NCI-H774 (cell line): ENCODE results near the gene ABT1.
A peak's percentile ranks its signal among the peaks of the same experiment; 100 is the strongest.

ENCODE experiments used
- DNase-seq: peaks from one replicate; lab custom pipeline; 2025; lab: John Stamatoyannopoulos, UW

ABT1 gene

GRCh38 chr6:26575494-26575939 is 21.2 kb upstream of the ABT1 start:
- DNase-seq, result no peak

GRCh38 chr6:26576407-26576843 is 20.3 kb upstream of the ABT1 start:
- DNase-seq, result no peak

- no peak for DNase-seq
Measured at GRCh38 chr6:26576929-26577719, 19.6 kb upstream of the ABT1 start.

GRCh38 chr6:26577720-26578072 is 19.1 kb upstream of the ABT1 start:
- no peak for DNase-seq

GRCh38 chr6:26578279-26578678 is 18.5 kb upstream of the ABT1 start:
- DNase-seq, result no peak

GRCh38 chr6:26578741-26579140 is 18.0 kb upstream of the ABT1 start:
- no peak for DNase-seq

GRCh38 chr6:26581164-26581915 is 15.4 kb upstream of the ABT1 start:
- no peak for DNase-seq

GRCh38 chr6:26588965-26589364 is 7.8 kb upstream of the ABT1 start:
- DNase-seq, result no peak

GRCh38 chr6:26592649-26593048 is 4.1 kb upstream of the ABT1 start:
- no peak for DNase-seq

- DNase-seq, result no peak
Measured at GRCh38 chr6:26593278-26594130, 3.2 kb upstream of the ABT1 start.

GRCh38 chr6:26594131-26594498 is 2.6 kb upstream of the ABT1 start:
- DNase-seq, result no peak

- peak; percentile 61 for DNase-seq
Measured at GRCh38 chr6:26594730-26595632, 1.8 kb upstream of the ABT1 start.

GRCh38 chr6:26595669-26596269 is 984 bp upstream of the ABT1 start:
- DNase-seq, result peak; percentile 82

- DNase-seq, result no peak
Measured at GRCh38 chr6:26597389-26597766, 625 bp downstream of the ABT1 start.

- no peak for DNase-seq
Measured at GRCh38 chr6:26597821-26598220, 1.1 kb downstream of the ABT1 start.

- DNase-seq, result no peak
Measured at GRCh38 chr6:26598267-26598666, 1.5 kb downstream of the ABT1 start.

GRCh38 chr6:26599134-26599533 is 2.4 kb downstream of the ABT1 start:
- DNase-seq, result no peak

GRCh38 chr6:26599591-26599990 is 2.8 kb downstream of the ABT1 start:
- no peak for DNase-seq

GRCh38 chr6:26600759-26601158 is 4.0 kb downstream of the ABT1 start:
- no peak for DNase-seq

GRCh38 chr6:26602262-26602661 is 5.5 kb downstream of the ABT1 start:
- DNase-seq, result no peak

- DNase-seq, result no peak
Measured at GRCh38 chr6:26604026-26604425, 7.3 kb downstream of the ABT1 start.
